GM19438 (cell line): ENCODE measurements around the gene B4GALT7.
A peak's percentile ranks its signal among the peaks of the same experiment; 100 is the strongest.
"Not testable (repeated sequence)": the region's sequence is repeated elsewhere in the genome, so short reads cannot be mapped to it uniquely, and the experiment has no call there.

Experiments used
- ATAC-seq: cut with Tn5 transposase; IDR thresholded peaks from one replicate; pipeline ENCODE4 v1.9.1; 2021; ENCODE audit warnings: low read depth; ENCODE audit not compliant: unreplicated experiment

Gene B4GALT7, protein sequence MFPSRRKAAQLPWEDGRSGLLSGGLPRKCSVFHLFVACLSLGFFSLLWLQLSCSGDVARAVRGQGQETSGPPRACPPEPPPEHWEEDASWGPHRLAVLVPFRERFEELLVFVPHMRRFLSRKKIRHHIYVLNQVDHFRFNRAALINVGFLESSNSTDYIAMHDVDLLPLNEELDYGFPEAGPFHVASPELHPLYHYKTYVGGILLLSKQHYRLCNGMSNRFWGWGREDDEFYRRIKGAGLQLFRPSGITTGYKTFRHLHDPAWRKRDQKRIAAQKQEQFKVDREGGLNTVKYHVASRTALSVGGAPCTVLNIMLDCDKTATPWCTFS

GRCh38 chr5:177599731-177600507 is at the start of gene B4GALT7:
B4GALT7 (plus strand) TSS chr5:177600132; CDS start chr5:177600211, 79 bp downstream.
- peak; percentile 79 for ATAC-seq

DNA sequence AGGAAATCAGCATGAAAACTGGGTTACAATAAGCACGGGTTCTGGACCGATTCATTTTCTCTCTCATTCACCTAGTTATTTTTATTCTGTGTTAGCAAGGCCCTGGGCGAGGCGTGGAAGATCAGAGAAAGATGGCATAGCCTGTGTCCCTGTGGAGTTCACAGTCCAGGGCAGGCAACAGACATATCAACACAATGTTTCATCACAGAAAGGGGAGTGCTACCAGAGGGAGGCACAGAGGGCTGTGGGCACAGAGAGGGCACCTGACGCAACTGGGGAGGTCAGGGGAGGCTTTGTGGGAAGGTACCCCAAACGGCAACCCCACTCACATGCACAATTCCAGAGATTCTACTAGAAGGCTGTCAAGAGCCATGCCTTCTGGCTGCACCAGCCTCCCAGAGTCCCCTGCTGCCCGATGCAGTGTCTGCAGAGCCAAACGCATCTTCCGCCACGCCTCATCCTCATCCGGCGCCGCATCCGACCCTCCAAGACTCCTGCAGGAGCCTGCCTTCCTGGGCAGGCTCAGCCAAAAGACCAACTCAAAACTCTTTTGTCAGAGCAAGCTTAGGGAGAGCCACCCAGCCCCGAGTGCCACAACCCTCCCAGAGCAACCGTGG is 47.0 kb upstream of the B4GALT7 start:
- ATAC-seq: no peak

GRCh38 chr5:177553671-177554429 is 46.1 kb upstream of the B4GALT7 start:
- peak; percentile 52 for ATAC-seq

- ATAC-seq: peak; percentile 82
Measured at GRCh38 chr5:177554474-177555111, 45.3 kb upstream of the B4GALT7 start, which contains the start of gene FAM193B. FAM193B (minus strand) TSS chr5:177554563; CDS start chr5:177554458, 105 bp downstream.

- no peak for ATAC-seq
Measured at GRCh38 chr5:177555228-177555627, 44.7 kb upstream of the B4GALT7 start.

- ATAC-seq: no peak
Measured at GRCh38 chr5:177555665-177556064, 44.3 kb upstream of the B4GALT7 start.

- ATAC-seq: no peak
Measured at GRCh38 chr5:177557041-177557647, 42.8 kb upstream of the B4GALT7 start.

- ATAC-seq: no peak
Measured at GRCh38 chr5:177557796-177558195, 42.1 kb upstream of the B4GALT7 start.

- ATAC-seq: not testable (repeated sequence)
Measured at GRCh38 chr5:177559446-177559941, 40.4 kb upstream of the B4GALT7 start.

DNA sequence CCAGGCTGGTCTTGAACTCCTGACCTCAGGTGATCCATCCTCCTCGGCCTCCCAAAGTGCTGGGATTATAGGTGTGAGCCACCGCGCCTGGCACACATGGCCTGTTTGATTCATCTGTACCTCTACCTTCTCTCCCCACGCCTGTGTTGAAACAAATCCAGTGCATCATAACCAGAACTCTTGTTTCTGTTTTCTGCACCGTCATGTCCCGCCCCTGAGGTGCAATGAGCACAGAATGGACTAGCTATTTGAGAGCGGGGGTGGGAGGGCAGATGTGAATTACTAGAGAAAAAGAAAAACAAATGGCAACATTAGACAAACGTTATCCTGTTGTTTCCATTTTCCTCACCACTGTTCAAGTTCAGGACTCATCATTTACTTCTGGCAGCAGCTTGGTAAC is 34.9 kb upstream of the B4GALT7 start:
- ATAC-seq: no peak

GRCh38 chr5:177568326-177568725 is 31.6 kb upstream of the B4GALT7 start:
- no peak for ATAC-seq

- ATAC-seq: no peak
Measured at GRCh38 chr5:177569894-177570293, 30.0 kb upstream of the B4GALT7 start.

- no peak for ATAC-seq
Measured at GRCh38 chr5:177575488-177575887, 24.4 kb upstream of the B4GALT7 start.

DNA sequence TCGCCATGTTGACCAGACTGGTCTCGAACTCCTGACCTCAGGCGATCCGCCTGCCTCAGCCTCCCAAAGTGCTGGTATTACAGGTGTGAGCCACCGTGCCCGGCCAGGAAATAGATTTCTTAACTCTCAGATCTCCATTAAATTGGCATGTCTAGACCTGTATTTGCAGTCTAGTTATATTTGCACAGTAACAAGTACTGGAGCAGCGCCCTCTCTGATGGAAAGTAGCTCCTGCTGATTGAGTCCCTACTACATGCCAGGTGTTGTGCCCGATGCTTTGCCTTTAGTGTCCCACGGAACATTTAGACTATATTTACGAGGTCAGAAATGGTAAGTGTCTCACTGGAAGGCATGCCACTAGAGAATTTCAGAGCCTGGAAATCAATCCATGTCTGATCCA is 23.8 kb upstream of the B4GALT7 start:
- ATAC-seq: no peak

DNA sequence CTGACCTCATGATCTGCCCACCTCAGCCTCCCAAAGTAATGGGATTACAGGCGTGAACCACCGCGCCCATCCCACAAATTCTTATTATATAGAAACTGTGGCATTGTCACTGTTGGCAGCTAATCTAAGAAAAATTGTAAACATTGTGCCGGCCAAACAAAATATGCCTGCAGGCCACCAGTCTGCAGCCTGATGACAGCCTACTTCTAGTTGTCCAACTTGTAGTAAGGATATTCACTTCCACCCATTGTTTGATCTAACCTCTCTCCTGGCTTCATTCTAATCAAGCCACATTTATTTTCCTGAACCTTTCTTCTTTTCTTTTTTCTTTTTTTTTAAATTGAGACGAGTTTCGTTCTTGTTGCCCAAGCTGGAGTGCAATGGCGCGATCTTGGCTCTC is 21.6 kb upstream of the B4GALT7 start:
- no peak for ATAC-seq

DNA sequence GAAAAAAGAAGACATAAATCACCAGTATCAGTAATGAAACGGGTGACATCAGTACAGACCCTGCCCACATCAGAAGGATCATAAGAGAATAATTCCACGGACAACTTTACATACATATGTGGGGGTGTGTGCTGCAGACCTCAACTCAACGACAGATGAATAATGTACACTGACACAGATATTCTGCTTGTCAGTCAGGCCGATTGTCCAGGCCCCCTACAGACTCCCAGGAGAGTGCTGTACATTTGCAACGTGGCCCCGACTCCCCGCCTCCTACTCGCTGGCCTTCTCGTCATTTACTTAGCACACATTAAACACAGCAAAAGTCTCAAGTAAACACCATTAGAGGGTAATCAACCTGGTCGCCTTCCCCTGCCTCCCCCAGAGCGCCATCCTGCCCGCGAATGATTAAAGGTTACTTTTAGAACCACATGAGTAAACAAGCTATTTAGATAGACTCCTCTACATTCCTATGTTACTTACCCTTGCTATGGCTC is 11.5 kb upstream of the B4GALT7 start:
- no peak for ATAC-seq

DNA sequence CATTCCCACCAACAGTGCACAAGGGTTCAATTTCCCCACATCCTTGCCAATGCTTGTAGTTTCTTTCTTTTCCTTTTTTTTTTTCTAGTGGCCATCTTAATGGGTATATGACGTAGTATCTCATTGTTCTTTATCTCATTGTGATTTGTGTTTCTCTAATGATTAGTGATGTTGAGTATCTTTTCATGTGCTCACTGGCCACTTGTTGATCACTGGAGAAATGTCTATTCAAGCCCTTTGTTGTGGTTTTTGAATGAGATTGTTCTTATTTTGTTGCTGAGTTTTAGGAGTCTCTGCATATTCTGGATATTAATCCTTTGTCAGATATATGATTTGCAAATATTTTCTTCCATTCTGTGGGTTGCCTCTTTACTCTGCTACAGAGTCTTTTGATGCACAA is 9.5 kb upstream of the B4GALT7 start:
- no peak for ATAC-seq

GRCh38 chr5:177591690-177592009 is 8.3 kb upstream of the B4GALT7 start:
- peak; percentile 3 for ATAC-seq

GRCh38 chr5:177592010-177592834 is 7.7 kb upstream of the B4GALT7 start, which contains the start of gene TMED9:
TMED9 (plus strand) TSS chr5:177592203; CDS start chr5:177592215, 12 bp downstream.
- peak; percentile 91 for ATAC-seq
